ENCODE measurements around the gene ZFYVE28.

The ZFYVE28 gene

DNA sequence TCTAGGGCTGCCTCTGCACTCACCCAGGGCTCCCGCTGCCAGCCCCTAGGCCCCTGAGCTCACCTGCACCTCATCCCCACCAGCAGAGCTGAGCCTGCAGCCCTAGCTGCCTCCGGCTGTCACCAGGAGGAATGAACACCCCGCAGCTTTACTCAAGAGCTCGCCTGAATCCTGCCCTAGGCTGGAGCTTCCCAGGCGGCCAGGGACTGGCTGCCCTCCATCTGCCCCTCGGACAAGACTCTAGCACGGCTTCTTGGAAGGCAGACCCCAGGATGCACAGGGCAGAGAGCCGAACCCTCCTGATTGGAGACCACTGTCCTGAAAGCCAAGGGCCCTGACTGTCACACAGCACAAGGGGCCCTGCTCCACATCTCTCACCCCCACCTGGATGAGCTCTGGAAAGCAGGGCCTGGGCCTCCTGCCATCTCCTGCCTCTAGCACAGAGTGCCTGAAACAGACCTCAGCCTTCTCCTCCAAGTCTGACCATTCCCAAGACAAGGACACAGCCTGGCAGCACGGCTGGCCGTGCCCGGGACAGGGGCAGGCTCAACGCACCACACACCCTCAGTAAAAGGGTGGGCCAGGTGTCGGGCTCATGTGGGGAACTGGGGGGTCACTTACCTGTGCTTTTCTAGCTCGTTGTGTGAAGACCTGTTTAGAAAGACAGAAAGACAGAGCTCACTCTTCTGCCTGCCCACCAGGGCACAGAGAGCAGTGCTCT lies 160.9 kb downstream of the ZFYVE28 start:
- no peak for DNase-seq

DNA sequence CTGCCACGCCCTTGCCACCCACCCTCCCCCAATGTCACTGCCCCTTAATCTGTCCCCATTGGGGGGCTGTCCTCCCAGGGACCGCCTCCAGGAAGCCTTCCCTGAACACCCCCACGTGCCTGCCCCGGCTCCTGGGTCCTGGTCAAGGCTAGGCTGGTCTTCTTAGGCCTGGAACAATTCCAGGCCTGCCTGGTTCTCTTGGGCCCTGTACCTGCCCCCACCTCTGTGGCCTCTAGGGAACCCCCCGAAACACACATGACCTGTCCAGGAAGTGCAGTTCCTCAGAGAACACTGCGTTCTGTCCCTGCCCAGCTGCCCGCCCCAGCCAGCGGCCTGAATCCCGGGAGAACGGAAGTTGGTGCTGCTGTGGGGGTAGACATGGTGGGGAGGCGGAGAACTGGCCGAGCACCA lies 161.7 kb downstream of the ZFYVE28 start:
- DNase-seq = no peak

DNA sequence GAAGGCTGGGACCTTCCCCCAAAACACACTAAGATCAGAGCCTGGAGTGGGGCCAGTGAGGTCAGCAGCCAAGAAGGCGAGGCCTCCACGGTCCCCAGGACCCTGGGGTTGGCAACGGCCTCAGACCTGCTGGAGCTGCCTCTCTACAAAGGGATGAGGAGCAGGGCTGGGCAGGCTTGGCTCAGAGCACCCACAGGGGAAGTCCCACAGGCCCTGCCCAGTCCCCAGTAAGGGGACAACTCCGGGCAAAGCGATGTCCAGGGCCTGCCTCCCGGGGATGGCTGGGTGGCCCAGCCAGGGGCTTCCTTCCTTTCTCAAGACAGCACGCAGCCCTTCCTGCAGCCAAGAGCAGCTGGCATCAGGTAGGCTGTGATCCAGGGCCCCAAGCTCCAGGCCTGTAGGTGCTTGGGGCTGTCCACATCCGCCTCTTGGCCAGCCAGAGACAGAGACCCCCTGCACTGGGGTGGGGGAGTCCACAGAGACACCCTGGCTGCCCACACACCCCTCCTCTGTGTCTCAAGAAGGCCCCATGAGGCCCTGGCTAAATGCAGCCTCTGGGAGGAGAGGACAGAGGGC lies 162.2 kb downstream of the ZFYVE28 start:
- no peak for DNase-seq

DNA sequence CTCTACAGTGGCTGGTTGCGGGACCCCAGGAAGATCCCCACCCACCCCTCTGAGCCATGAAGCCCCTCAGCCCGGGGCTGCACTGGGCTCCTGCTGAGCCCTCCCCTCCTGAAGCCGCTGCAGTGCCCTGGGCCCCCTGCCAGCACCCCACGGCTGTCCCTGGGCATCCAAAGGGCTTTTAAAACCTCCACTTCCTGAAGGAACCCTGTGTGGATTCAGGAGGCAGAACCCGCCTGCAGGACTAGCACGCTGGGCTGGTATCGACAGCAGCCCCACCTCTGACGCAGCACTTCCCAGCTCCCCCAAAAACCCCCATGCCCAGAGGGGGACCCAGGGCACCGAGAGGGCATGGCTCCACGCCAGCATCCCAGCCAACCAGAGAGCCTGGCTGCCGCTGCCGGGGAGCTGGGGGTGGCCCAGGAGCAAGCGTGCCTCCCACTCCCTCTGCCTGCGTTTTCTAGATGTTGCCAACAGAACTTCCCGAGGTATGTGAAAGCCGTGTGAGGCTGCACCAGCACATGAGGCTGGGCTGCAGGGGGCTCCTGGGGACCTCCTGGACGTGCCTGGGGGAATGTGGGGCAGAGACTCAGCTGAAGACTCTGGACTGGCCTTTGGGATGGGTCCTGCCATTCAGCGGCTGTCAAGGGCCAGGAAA lies 162.8 kb downstream of the ZFYVE28 start:
- DNase-seq = no peak

DNA sequence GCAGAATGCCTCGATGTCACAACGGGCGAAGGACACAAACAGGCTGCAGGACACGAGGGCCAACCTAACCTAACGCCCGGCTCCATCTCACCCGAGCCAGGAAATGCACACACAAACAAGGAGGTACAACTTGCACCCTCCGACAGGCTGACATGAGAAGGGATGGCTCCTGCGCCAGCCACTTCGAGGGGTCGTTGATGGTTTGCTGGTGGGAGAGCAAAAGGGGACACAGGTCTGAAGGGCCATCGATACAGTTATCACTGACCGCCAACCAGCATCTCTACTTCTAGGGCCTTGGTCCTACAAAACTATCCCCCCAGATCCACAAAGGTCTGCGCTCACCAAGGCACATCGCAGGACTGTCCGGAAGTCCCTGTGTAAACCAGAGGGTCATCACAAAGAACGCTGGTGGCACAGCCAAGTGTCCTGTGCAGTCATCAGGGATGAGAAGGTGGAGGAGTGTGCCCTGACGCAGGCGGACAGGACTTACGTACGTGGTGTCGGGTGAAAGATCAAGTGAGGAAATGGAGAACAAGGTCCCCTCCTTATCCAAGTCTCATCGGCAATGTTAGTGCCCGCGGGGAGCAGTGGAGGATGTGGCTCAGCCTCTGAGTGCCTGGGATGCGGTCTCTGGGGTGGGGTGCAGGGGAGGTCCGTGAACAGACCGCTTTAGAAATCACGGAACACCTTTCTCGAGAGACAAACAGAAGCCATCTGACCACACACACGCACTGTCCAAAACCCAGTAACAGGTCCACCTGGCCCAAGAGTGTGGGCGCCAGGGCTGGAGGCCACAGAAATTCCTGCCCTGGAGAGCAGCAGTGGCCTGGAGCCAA lies 163.6 kb downstream of the ZFYVE28 start:
- DNase-seq = no peak

DNA sequence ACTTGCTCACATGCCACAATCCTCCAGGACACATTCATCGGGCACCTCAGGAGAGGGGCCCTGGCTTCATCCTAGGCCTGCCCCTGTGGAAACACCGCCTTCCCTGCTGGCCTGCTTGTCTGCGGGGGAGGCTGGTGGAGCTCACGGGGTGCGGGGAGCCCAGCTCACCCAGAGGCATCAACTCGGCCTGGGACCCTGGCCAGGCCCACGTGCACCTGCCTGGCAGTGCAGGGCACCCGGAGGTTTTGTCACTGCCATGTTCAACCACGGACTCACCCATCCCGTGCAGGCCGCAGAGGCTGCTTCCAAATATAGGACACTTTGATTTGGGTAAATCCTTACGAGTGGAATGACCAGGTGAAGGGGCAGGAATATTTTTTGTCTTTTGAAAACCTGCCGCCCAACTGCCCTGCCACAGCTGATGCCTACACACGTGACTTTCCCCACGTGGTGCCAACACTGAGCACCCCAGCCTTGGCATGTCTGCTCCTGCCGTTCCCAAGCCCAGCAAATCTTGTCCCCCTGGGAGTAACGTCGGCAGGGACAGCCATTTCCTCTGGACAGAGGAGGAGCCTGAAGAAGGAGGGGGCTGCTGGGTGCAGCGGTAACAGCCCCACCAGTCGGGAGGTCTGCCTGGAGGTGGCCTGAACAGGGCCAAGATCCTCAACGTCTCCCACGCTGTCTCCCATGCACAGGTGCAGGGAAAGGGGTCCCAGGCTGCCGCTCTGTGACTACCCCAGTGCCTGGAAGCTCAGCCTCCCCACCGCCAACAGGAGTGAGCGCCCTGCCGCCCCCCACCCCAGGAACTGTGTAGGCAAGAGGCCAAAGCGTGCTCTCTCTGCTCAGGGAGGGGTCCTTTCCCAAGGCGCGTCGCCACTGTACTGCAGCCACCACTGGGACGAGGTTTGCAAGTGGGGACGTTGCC lies 165.0 kb downstream of the ZFYVE28 start:
- DNase-seq = no peak

DNA sequence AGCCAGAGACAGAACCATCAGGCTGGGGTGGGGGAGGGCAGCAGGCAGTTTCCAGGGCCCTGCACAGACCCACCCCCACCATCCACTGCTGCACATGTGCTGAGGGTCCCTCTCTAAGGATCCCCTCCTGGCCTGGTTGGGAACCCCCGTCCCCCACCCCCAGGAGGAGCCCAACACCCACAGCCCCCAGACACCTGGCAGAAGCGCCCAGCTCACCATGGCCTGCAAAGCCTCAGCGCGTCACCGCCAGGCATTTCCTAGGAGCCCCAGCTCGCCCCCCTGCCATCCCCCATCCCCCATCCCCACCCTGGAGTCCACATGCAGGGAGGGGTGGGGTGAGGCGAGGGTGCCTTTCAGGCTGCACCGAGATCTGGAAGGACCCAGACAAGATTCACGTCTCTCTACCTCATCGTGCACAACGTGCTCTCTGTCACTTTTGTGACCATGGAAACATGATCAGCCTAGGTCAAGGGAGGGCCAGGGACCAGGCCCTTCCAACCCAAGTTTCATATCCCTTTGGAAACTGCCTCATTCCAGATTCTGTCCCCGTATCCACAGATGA lies 165.8 kb downstream of the ZFYVE28 start:
- no peak for DNase-seq

DNA sequence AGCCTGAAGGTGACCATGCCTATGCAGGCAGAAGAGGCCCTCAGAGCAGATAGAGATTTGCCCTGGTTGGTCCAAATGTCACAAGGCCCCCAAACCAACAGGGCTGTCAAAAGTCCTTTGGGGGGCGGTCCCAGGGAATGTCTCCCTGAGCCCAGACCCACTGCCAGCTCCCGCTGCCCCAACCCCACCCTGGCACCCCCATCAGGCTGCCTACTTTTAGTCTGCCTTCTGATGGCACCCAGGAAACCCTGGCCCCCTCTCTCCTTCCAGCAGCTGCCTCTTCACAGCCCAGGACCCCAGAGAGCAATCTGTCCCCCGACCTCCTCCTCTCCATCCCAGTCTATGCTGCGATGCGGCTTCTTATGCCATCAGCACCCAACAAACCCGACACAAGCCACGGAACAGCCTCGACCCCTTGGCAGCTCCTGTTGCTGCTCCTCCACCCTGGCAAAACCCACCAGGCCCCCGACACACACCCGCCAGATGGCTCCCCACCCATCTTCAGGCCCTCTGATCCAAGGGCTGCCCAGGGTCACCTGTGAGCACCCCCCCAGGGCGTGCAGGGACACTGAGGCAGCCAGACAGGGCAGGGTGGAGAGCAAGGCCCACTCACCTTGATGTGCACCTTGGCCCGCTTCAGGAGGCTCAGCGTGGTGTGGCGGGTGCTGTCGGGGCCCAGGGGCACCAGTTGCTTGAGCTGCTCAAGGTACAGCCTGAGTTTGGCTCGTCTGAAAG lies 166.5 kb downstream of the ZFYVE28 start:
- no peak for DNase-seq

DNA sequence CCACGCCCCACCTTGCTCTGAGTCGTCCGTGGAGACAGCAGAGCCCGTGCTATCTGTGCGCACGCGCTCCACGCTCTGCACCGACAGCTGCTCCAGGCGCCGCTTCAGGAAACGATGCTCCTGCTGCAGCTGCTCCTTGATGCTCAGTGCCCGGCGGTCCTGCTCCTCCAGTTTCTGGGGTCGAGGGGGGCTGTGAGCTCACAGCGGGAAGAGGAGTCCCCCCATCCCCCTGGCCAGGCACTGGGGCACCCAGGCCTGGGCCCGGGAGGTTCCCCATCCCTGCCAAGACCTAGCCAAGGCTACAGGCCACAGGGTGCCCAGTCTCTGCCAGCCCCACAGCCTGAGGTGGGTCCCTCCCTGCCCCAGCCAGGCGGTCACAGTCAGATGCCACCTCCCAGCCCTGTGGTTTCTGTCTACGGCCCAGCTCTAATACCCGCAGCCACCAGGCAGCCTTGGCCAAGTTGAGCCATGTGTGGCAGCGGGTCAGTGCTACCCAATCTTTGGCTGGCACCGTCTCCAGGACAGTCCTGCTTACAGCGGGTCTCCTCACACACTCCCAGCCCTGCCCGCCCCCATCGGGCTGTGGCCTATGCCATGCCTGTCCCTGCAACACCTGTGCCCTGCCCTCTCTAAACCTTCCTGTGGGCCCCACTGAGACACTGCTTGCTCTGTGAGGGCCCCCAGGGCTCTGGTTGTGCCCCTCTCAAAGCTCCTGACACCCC lies 167.2 kb downstream of the ZFYVE28 start:
- no peak for DNase-seq

DNA sequence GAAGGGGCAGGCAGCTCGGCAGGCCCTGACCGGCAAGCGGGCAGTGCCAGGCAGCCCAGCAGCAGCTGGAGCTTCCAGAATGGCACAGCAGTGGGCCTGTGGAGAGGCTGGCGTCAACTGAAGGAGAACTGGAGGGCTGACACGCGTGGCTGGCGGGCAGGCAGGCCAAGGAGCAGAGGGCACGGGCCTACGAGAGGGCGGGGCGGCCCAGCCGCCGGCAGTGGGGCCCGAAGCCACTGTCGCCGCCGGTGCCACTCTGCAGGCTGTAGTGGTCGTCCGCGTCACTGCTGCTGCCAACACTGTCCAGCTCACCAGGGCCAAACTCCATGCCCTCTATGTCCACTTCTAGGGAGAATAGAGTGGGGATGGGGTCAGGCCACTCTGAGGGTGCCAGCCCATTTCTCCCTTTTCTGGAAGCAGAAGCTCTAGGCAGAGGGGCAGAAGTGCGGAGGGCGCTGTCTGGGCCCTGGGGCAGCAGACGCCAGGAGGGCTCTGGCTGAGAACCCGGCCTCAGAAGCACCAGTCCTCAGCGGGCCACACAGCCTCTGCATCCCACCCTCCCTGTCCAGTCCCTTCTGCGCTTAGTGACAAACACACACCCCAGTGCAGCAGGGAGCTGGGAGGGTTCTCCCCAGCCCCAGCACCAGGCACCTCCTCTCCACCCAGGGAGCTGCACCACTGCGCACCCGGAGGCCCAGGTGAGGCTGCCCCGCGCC lies 167.9 kb downstream of the ZFYVE28 start:
- no peak for DNase-seq

DNA sequence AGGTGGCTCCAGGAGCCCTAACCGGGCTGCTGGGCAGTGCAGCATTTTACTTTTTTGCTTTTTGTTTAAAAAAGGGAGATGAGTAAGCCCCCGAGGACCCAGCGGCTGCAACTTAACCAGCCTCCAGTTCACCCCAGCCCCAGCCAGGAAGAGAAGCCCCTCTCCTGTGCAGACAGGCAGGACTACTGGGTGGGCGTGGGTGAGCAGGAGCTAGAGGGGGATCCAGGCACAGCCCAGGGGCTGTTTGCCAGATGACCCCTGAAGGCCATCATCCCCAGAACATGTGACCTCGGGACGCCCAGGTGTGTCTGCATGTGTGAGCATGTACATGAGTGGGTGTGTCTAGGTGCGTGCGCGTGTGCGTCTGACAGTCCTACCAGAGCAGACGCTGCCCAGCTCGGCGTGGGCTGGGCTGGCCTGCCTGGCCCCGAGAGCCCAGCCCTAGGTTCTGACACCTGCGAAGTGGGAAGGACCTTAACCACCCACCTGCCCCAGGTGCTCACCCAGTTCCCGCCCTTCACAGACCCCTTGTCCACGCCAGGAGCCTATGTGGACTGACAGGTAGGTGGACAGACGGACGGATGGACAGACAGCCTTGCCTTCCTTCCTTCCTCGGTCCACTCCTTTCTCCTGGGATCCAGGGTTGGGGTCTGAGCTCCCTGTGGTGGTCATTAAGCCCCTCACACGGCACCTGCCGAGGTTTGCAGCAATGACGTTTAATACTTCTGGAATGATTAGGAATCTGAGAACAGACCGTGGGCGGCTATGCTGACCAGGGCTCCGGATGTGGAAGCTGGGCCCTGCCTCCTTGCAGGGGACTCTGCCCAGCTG lies 168.7 kb downstream of the ZFYVE28 start:
- DNase-seq = no peak

DNA sequence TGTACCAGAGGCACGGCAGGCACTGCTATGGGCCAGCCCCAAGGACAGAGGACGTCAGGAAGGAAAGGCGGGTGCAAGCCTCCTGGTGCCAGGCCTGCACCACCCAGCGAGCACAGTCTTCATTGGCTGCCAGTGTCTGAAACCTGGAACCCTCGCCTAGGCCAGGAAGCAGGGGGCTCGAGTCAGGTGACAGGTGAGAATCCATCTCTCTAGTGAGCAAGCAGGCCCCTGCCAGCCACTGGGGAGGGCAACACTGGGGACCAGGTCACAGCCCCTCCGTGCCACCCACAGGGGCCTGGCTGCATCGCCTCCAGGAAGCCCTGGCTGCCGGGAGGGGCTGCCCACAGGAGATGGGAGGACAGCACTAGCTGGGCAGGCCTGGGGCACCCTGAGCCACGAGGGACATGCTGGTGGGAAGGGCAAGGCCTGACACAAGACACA lies 169.6 kb downstream of the ZFYVE28 start:
- DNase-seq = no peak

DNA sequence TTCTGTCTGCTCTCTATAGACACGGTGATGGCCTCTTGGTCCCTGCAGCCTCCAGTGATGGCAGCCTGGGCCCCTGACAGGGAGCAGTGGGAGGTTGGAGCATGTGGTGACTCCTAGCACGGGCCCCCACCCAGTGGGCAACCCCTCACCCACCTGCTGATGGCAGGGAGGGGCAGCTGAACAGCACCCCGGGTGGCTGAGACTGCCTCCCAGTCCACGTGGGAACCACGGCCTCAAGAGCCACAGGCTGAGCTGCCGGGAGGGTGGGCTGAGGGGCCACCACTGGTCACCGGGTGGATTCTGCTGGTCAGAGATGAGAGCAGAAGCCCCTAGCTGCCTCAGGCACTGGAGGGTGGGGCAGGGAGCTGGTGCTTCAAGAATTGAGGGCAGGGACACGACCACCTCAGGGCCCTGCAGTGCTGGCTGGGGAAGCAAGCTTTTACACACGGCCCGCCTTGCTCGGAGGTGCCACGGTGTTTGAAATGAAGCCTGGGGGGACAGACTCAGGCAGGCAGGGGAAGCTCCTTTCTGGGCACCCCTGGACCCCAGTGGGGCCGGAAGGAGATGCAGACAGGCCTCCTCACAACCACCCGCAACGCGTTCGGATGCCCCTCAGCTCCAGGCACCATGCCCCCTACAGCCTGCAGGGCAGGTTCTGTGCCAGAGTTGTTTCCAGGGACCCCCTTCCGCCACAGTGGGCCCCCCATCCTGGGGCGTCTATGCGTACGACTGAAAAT lies 170.2 kb downstream of the ZFYVE28 start:
- DNase-seq = no peak

DNA sequence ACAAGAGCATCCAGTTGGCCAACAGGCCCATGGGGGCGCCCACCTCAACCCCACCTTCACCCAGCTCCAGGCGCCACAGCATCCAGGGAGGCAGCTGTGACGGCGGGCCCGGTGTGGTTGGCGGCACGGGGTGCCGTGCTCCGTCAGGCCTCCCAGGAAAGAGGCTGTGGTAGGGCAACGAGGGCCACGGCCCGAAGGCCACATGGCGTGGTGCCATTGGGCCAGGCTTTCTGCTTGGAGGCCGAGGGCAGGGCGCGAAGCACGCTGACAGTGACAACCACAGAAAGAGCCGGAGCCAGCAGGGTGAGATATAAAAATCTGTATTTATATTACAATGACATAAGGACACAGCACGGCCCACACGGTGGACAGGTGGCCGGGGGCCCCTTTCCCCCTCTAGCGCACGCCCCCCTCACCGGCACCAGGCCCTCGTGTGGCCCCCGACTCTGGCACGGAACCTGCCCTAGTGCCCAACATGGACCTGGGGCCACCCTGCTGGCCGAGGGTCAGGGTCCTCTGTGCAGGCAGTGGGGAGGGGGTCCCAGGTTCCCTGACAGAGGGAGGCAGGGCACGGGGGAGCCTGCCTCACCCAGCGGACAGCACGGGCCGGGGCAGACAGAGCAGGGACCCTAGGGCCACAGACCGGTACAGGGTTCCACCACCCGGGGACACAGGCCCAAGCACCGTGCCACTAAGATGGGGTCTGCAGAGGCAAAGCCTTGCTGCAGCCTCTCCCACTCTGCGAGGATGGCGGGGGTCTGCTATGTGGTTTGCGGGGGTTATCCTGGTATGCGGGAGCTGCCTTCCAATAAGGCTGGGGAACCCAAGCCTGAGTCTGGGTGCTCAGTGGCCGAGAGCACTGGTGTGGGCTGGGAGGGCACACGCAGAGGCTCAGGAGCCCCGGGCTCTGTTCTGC lies 171.1 kb downstream of the ZFYVE28 start:
- DNase-seq = no peak

DNA sequence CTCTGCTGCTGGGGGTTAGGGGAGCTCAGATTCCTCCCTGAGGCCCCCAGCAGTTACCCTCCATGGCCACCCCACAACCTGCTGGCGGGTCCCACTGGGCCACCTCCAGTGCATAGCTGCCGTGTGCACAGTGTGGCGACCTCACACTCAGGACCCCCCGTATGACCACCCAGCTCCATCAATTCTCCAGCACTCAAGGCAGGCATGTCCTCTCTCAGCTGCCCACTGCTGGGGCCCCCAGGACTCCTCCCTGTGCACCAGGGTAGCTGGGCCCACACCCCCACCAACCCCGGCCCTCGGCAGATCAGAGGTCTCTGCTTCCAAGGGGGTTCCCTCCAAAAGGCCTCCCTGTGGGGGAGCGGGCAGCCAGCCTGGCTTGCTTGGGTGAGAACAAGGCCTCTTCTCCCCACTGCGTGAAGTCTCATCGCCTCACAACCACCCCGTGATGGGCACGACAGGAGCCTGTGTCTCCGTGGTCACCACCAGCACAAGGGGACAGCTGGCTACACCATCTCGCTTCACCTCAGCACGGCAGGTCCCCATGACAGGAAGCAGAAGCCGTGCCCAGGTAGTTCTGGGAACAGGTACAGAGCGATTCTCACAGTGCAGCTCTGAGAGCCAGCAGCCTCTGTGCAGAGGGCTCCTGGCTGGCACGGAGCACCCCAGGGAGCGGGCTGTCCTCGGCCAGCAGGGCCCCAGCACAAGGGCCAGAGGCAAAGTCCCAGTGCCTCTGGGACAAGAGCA lies 171.9 kb downstream of the ZFYVE28 start:
- DNase-seq = no peak

DNA sequence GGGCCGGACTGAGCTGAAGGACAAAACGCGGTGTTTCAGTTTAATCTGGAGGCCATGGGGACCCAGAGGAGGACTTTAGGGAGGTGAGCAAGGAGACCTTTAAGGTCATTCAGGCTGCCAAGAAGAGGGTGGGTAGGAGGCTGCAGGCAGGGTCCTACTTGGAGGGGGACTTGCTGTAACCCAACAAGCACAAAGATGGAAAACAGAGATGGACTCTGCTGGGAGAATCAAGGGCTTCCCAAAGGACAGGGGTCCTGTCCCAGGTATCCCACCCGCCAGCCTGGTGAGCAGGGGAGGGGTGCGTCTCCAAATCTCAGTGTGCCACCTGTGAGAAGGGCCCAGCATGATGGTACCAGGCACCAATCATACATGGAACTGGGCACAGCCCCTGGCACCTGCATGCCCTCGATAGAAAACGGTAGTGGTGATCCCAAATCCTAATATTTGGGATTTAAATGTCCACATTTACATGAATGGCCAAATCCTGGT lies 172.6 kb downstream of the ZFYVE28 start:
- DNase-seq = no peak
